H1 (cell line): ENCODE measurements around the gene TP53BP1. TPM values are rescaled to one million over a fixed set of nuclear protein-coding genes. Genes with fewer than 3 reads are reported as not detected.

ENCODE experiments used
- CTCF ChIA-PET: fragments of 300-600 bp; sonication (Branson Sonifier 250); formaldehyde crosslinking; loops from one replicate; lab custom pipeline; 2021; ENCODE audit not compliant: partially characterized antibody; lab: Charles Lee
- POLR2A ChIA-PET: fragments of 300-600 bp; sonication (Branson Sonifier 250); formaldehyde crosslinking; loops from one replicate; lab custom pipeline; 2021; ENCODE audit warnings: inconsistent platforms; ENCODE audit not compliant: partially characterized antibody; lab: Charles Lee
- DNase-seq, 2 experiments: peaks; one replicate each; pipeline versions ENCODE4 v3.0.0 to v3.0.0-alpha.2; 2010 to 2022; ENCODE audit warnings: low spot score in 2 of 2, low read depth in 1 of 2, mixed read lengths in 1 of 2
- FAIRE-seq: peaks from 2 replicates; lab custom pipeline; 2011; peaks lifted over from hg19 to GRCh38; lab: Jason Lieb, UNC
- H2AFZ ChIP-seq: 2 replicates; pipeline ENCODE4 v1.8.1; 2012; ENCODE audit warnings: low read length, inconsistent platforms
- H2AK5ac ChIP-seq: 2 replicates; pipeline ENCODE4 v1.6.1; 2013; ENCODE audit warnings: low read depth, low read length
- H2BK120ac ChIP-seq: replicated peaks from 2 replicates; pipeline ENCODE3; 2013; ENCODE audit warnings: low read depth, low read length, inconsistent platforms
- H2BK12ac ChIP-seq: 2 replicates; pipeline ENCODE4 v1.6.1; 2013; ENCODE audit warnings: low read depth, low read length
- H2BK15ac ChIP-seq: 2 replicates; pipeline ENCODE4 v1.6.1; 2013; ENCODE audit warnings: low read length
- H2BK20ac ChIP-seq: 2 replicates; pipeline ENCODE4 v1.6.1; 2013; ENCODE audit warnings: low read length
- H2BK5ac ChIP-seq: 2 replicates; pipeline ENCODE4 v1.6.1; 2013; ENCODE audit warnings: low read depth, low read length
- H3K14ac ChIP-seq: 2 replicates; pipeline ENCODE4 v1.6.1; 2013; ENCODE audit warnings: inconsistent platforms; ENCODE audit not compliant: insufficient read length
- H3K18ac ChIP-seq: 2 replicates; pipeline ENCODE4 v1.6.1; 2013; ENCODE audit warnings: low read length; ENCODE audit errors: extremely low read depth
- H3K23ac ChIP-seq: 2 replicates; pipeline ENCODE4 v1.6.1; 2013; ENCODE audit warnings: inconsistent platforms; ENCODE audit not compliant: insufficient read length
- H3K23me2 ChIP-seq: 2 replicates; pipeline ENCODE4 v1.6.1; 2013; ENCODE audit warnings: low read depth, low read length
- H3K27ac ChIP-seq: 2 replicates; pipeline ENCODE4 v1.6.1; 2011; ENCODE audit warnings: low read depth, low read length, inconsistent platforms
- H3K27me3 ChIP-seq, 4 experiments: replicated peaks in 1 of 4; 1 replicate in 1 of 4; 2 replicates in 3 of 4; pipeline versions ENCODE4 v1.6.1 to v1.8.1; 2011 to 2013; ENCODE audit warnings: low read length in 3 of 4, mild to moderate bottlenecking in 3 of 4, inconsistent platforms in 2 of 4, mixed read lengths in 2 of 4, moderate library complexity in 1 of 4; ENCODE audit not compliant: control insufficient read depth in 3 of 4, insufficient read depth in 3 of 4; ENCODE audit errors: extremely low read depth in 1 of 4
- H3K36me3 ChIP-seq, 4 experiments: 2 replicates each; pipeline versions ENCODE4 v1.6.1 to v1.8.1; 2011 to 2013; ENCODE audit warnings: mild to moderate bottlenecking in 4 of 4, low read length in 3 of 4, moderate library complexity in 2 of 4, control low read depth in 1 of 4, inconsistent platforms in 1 of 4; ENCODE audit not compliant: insufficient read depth in 4 of 4, control insufficient read depth in 2 of 4
- H3K4ac ChIP-seq: replicated peaks from 2 replicates; pipeline ENCODE3; 2013; ENCODE audit warnings: low read length, low read depth, mixed read lengths, inconsistent platforms; ENCODE audit not compliant: insufficient read length
- H3K4me1 ChIP-seq, 4 experiments: replicated peaks in 1 of 4; 1 replicate in 1 of 4; 2 replicates in 3 of 4; pipeline versions ENCODE4 v1.6.1 to v1.8.1; 2011 to 2013; ENCODE audit warnings: low read length in 3 of 4, inconsistent platforms in 2 of 4, mixed read lengths in 1 of 4; ENCODE audit not compliant: insufficient read depth in 4 of 4, control insufficient read depth in 3 of 4
- H3K4me2 ChIP-seq, 2 experiments: 2 replicates each; pipeline versions ENCODE4 v1.6.1 to v1.8.1; 2011 to 2013; ENCODE audit warnings: low read depth in 2 of 2, low read length in 2 of 2, control low read depth in 1 of 2, inconsistent platforms in 1 of 2, mild to moderate bottlenecking in 1 of 2; ENCODE audit not compliant: insufficient read depth in 1 of 2
- H3K4me3 ChIP-seq, 4 experiments: fragments of 200-600, 300-600 bp in 1 of 4; sonication (generic), shearing (Covaris generic), sonication (Bioruptor Twin) in 1 of 4; 2 replicates each; pipeline versions ENCODE4 v1.5.1 to v1.8.1; 2011 to 2016; ENCODE audit warnings: low read length in 4 of 4, low read depth in 3 of 4, control low read depth in 2 of 4, inconsistent platforms in 2 of 4, mild to moderate bottlenecking in 2 of 4, mixed read lengths in 1 of 4, moderate library complexity in 1 of 4; ENCODE audit not compliant: insufficient read depth in 2 of 4; ENCODE audit errors: extremely low read depth in 1 of 4
- H3K56ac ChIP-seq: replicated peaks from 2 replicates; pipeline ENCODE3; 2013; ENCODE audit warnings: low read depth, mild to moderate bottlenecking, mixed read lengths, low read length, inconsistent platforms; ENCODE audit not compliant: insufficient read length
- H3K79me1 ChIP-seq: 2 replicates; pipeline ENCODE4 v1.6.1; 2013; ENCODE audit warnings: low read depth, low read length, control low read depth
- H3K79me2 ChIP-seq, 2 experiments: 2 replicates each; pipeline versions ENCODE4 v1.6.1 to v1.8.1; 2012 to 2013; ENCODE audit warnings: low read length in 2 of 2, mild to moderate bottlenecking in 2 of 2, inconsistent platforms in 1 of 2; ENCODE audit not compliant: insufficient read depth in 2 of 2, control insufficient read depth in 1 of 2
- H3K9ac ChIP-seq, 4 experiments: replicated peaks in 1 of 4; 1 replicate in 1 of 4; 2 replicates in 3 of 4; pipeline versions ENCODE4 v1.6.1 to v1.8.1; 2011 to 2013; ENCODE audit warnings: low read depth in 3 of 4, low read length in 3 of 4, control low read depth in 2 of 4, mild to moderate bottlenecking in 2 of 4, moderate library complexity in 2 of 4, inconsistent platforms in 1 of 4; ENCODE audit errors: extremely low read depth in 1 of 4
- H3K9me3 ChIP-seq, 2 experiments: 2 replicates each; pipeline versions ENCODE4 v1.6.1 to v1.8.1; 2012 to 2013; ENCODE audit warnings: mild to moderate bottlenecking in 2 of 2, moderate library complexity in 2 of 2, control low read depth in 1 of 2, inconsistent platforms in 1 of 2, low read depth in 1 of 2, low read length in 1 of 2, mixed read lengths in 1 of 2; ENCODE audit not compliant: insufficient read depth in 2 of 2
- H4K20me1 ChIP-seq, 2 experiments: replicated peaks in 1 of 2; 2 replicates each; pipeline versions ENCODE3 to v1.8.1; 2011 to 2013; ENCODE audit warnings: inconsistent platforms in 2 of 2, low read length in 2 of 2, mild to moderate bottlenecking in 1 of 2; ENCODE audit not compliant: insufficient read depth in 2 of 2, control insufficient read depth in 1 of 2
- H4K5ac ChIP-seq: 2 replicates; pipeline ENCODE4 v1.6.1; 2013; ENCODE audit warnings: low read length, low read depth, mixed read lengths, inconsistent platforms; ENCODE audit not compliant: insufficient read length
- H4K8ac ChIP-seq: 2 replicates; pipeline ENCODE4 v1.8.0; 2013; ENCODE audit warnings: mild to moderate bottlenecking, moderate library complexity, low read length, inconsistent platforms; ENCODE audit not compliant: insufficient read depth; ENCODE audit errors: extremely low read depth
- H4K91ac ChIP-seq: replicated peaks from 2 replicates; pipeline ENCODE3; 2013; ENCODE audit warnings: low read length, mixed read lengths, inconsistent platforms; ENCODE audit not compliant: insufficient read length
- BCL11A ChIP-seq, 2 experiments: IDR thresholded peaks; one replicate each; pipeline ENCODE4 v1.6.1; 2011; ENCODE audit warnings: low read depth in 2 of 2, low read length in 2 of 2, mild to moderate bottlenecking in 2 of 2
- CEBPB ChIP-seq: IDR thresholded peaks from 2 replicates; pipeline ENCODE4 v1.6.1; 2012; ENCODE audit warnings: low read depth, low read length
- JUND ChIP-seq: IDR thresholded peaks from 2 replicates; pipeline ENCODE4 v1.6.1; 2011; ENCODE audit warnings: mild to moderate bottlenecking, improper control_type of control experiment, low read length
- RNF2 ChIP-seq: fragments of 200-900, 300-1000 bp; sonication (generic); IDR thresholded peaks from 2 replicates; pipeline ENCODE4 v1.7.1; 2016; ENCODE audit warnings: borderline replicate concordance, low read depth, mild to moderate bottlenecking, antibody characterized with exemption, low read length; ENCODE audit not compliant: poor library complexity, severe bottlenecking; ENCODE audit errors: missing control alignments
- SIRT6 ChIP-seq: IDR thresholded peaks from one replicate; pipeline ENCODE4 v1.7.1; 2012; ENCODE audit warnings: low read length, inconsistent platforms
- SIX5 ChIP-seq: IDR thresholded peaks from 2 replicates; pipeline ENCODE4 v1.6.1; 2011; ENCODE audit warnings: mild to moderate bottlenecking, low read depth, low read length
- SP1 ChIP-seq: IDR thresholded peaks from 2 replicates; pipeline ENCODE4 v1.6.1; 2011; ENCODE audit warnings: low read depth, low read length
- YY1 ChIP-seq: IDR thresholded peaks from 2 replicates; pipeline ENCODE4 v1.6.1; 2011; ENCODE audit warnings: low read depth, mild to moderate bottlenecking, low read length
- WGBS, 2 experiments: shearing (Covaris generic) in 1 of 2; methylation state at CpG; one replicate each; pipeline versions ENCODE4 v1.1.6 to v1.1.7; 2013 to 2015; ENCODE audit warnings: low lambda C conversion rate in 2 of 2, mixed read lengths in 2 of 2, inconsistent platforms in 1 of 2, low coverage in 1 of 2, missing lambda C conversion rate in 1 of 2; ENCODE audit not compliant: insufficient replicate concordance in 2 of 2, insufficient coverage in 1 of 2, insufficient read length in 1 of 2; ENCODE audit errors: extremely low coverage in 1 of 2, missing lambda C conversion rate in 1 of 2; 5-methylcytosine and 5-hydroxymethylcytosine counted together
- polyA plus RNA-seq, 7 experiments: library from polyadenylated mRNA; depleted of rRNA in 3 of 7; stranded (reverse) in 5 of 7; unstranded in 2 of 7; fragments of >200 nt in 5 of 7; fragments of 200-250 nt in 2 of 7; gene quantifications; 1 replicate in 5 of 7; 2 replicates in 1 of 7; 4 replicates in 1 of 7; pipeline versions ENCODE4 v1.2.1 to v1.2.3, GENCODE V29; 2011 to 2013; ENCODE audit warnings: missing spikeins in 2 of 7, mixed read lengths in 2 of 7
- total RNA-seq: library from RNA; stranded (reverse); fragmentation: NEBNext Ultra II Directional; extraction: Animal tissue kit (Norgen Biotek cat#: 25700); gene quantifications from 2 replicates; pipeline ENCODE4 v1.2.1, GENCODE V29; 2021
- TF ChIP-seq, protein P1 (sequence below): IDR thresholded peaks from 2 replicates; pipeline ENCODE4 v1.6.1; 2012; ENCODE audit warnings: low read length, inconsistent platforms

Gene TP53BP1
- total and polyA plus RNA-seq, 2 of the 8 experiments (the other 6 are each of a cell fraction or from before 2014, with no cell fraction given): 34.1 to 63.6 TPM

DNA sequence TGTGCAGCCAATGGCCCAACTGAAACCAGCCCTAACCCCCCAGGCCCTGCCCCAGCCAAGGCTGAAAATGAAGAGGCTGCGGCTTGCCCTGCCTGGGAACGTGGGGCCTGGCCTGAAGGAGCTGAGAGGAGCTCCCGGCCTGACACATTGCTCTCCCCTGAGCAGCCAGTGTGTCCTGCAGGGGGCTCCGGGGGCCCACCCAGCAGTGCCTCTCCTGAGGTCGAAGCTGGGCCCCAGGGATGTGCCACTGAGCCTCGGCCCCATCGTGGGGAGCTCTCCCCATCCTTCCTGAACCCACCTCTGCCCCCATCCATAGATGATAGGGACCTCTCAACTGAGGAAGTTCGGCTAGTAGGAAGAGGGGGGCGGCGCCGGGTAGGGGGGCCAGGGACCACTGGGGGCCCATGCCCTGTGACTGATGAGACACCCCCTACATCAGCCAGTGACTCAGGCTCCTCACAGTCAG, 35.6 kb upstream of the TP53BP1 start:
- Histone ChIP-seq H3K9me3 (no peaks in the 10 kb centered on the region), H3K36me3 (no peaks in the 10 kb centered on the region), H2AFZ (no peak overlapping the region), H4K20me1 (no peaks in the 10 kb centered on the region), H4K5ac (no peak overlapping the region), H3K14ac (no peak overlapping the region), H3K23ac (no peak overlapping the region), H2BK120ac (no peak overlapping the region), H3K23me2 (no peaks in the 10 kb centered on the region; the same call in 1 of the 2 replicates), H3K4me3 (no peak overlapping the region), H3K18ac (no peak overlapping the region), H4K8ac (no peak overlapping the region), H3K56ac (no peak overlapping the region), H2BK12ac (no peak overlapping the region), H2AK5ac (no peak overlapping the region), H3K4ac (no peak overlapping the region), H2BK5ac (no peak overlapping the region), H3K4me1 (peaks cover 0 to 12% (median 2%) of the 10 kb centered on the region in 4 experiments; a peak in 4 of 7 replicates), H2BK20ac (no peak overlapping the region), H3K9ac (no peak overlapping the region), H3K79me2 (no peaks in the 10 kb centered on the region), H3K4me2 (no peak overlapping the region), H3K27ac (no peak overlapping the region), H3K27me3 (peaks cover 0 to 2% (median 0%) of the 10 kb centered on the region in 4 experiments; a peak in 1 of 7 replicates), H2BK15ac (no peak overlapping the region), H3K79me1 (no peaks in the 10 kb centered on the region), H4K91ac (no peak overlapping the region)
- ChIA-PET CTCF (interaction anchor here (1.1 to 3.9 kb wide), 3 partner anchors 11 to 17 kb away, joined by 4 to 34 read pairs (median 15); partner anchors contain the start of gene MAP1A), POLR2A (interaction anchor here (1.5 to 3.1 kb wide), 3 partner anchors 10 to 18 kb away, joined by 4 to 14 read pairs (median 8); no protein-coding TSS in a partner anchor)
- FAIRE-seq (no peak), DNase-seq (no peak)
- 88% methylated on average over 6 of the region's 11 CpGs; no CpG with 5 or more reads in 1 of the 2 experiments for WGBS, 2 experiments
- TF ChIP-seq YY1 (no peak), BCL11A (IDR thresholded peaks at IDR 0.05; ENCODE audit: low read depth in 2 of 2, low read length in 2 of 2) (no peak), JUND (no peak), CEBPB (no peak), SP1 (no peak), SIX5 (no peak), RNF2 (no peak), SIRT6 (no peak)
- TF ChIP-seq, protein P1, sequence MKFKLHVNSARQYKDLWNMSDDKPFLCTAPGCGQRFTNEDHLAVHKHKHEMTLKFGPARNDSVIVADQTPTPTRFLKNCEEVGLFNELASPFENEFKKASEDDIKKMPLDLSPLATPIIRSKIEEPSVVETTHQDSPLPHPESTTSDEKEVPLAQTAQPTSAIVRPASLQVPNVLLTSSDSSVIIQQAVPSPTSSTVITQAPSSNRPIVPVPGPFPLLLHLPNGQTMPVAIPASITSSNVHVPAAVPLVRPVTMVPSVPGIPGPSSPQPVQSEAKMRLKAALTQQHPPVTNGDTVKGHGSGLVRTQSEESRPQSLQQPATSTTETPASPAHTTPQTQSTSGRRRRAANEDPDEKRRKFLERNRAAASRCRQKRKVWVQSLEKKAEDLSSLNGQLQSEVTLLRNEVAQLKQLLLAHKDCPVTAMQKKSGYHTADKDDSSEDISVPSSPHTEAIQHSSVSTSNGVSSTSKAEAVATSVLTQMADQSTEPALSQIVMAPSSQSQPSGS: no peak
